Daoy (cell line): ENCODE data around the gene TCF4. TPM values are rescaled to one million over a fixed set of nuclear protein-coding genes. Genes with fewer than 3 reads are reported as not detected.

Experiments
- DNase-seq: peaks from one replicate; pipeline ENCODE4 v3.0.0-alpha.2; 2015; ENCODE audit warnings: low read depth
- total RNA-seq: library from RNA; depleted of rRNA; stranded (reverse); fragments of >200 nt; shearing (Covaris generic); gene quantifications from 2 replicates; pipeline ENCODE4 v1.2.3, GENCODE V29; 2014; rRNA removed

Gene TCF4
- 11.0 and 24.1 TPM in 2 replicates for total RNA-seq

- peak; percentile 67 for DNase-seq
These were observed at the start of gene TCF4 for GRCh38 chr18:55588111-55588869. TSS of gene TCF4 (minus strand) at chr18:55588192. CDS start at chr18:55587116, 1,076 bp downstream.

GRCh38 chr18:55637204-55637603 lies 49.2 kb upstream of the TCF4 start:
- no peak for DNase-seq

GRCh38 chr18:55635439-55635838 lies 47.4 kb upstream of the TCF4 start:
- DNase-seq = no peak

- no peak for DNase-seq
These were observed 46.6 kb upstream of the TCF4 start for GRCh38 chr18:55634545-55634944.

- DNase-seq = no peak
These were observed 45.0 kb upstream of the TCF4 start for GRCh38 chr18:55633032-55633431.

GRCh38 chr18:55629133-55629532 lies 41.1 kb upstream of the TCF4 start:
- DNase-seq = no peak

GRCh38 chr18:55627007-55627406 lies 39.0 kb upstream of the TCF4 start:
- no peak for DNase-seq

GRCh38 chr18:55625901-55626300 lies 37.9 kb upstream of the TCF4 start:
- DNase-seq = no peak

- no peak for DNase-seq
These were observed 35.6 kb upstream of the TCF4 start for GRCh38 chr18:55623626-55624025.

GRCh38 chr18:55610506-55610905 lies 22.5 kb upstream of the TCF4 start:
- DNase-seq = no peak

- DNase-seq = no peak
These were observed 21.3 kb upstream of the TCF4 start for GRCh38 chr18:55609160-55609825.

GRCh38 chr18:55608497-55608896 lies 20.5 kb upstream of the TCF4 start:
- no peak for DNase-seq

- DNase-seq = no peak
These were observed 19.8 kb upstream of the TCF4 start for GRCh38 chr18:55607773-55608172.

GRCh38 chr18:55605733-55606338 lies 17.8 kb upstream of the TCF4 start:
- DNase-seq = no peak

GRCh38 chr18:55603775-55604174 lies 15.8 kb upstream of the TCF4 start:
- DNase-seq = no peak

- no peak for DNase-seq
These were observed 5.9 kb upstream of the TCF4 start for GRCh38 chr18:55593888-55594287.

GRCh38 chr18:55592572-55592971 lies 4.6 kb upstream of the TCF4 start:
- peak; percentile 29 for DNase-seq

- no peak for DNase-seq
These were observed 4.1 kb upstream of the TCF4 start for GRCh38 chr18:55592106-55592505.

- peak; percentile 92 for DNase-seq
These were observed 1.8 kb upstream of the TCF4 start for GRCh38 chr18:55589625-55590291.

- no peak for DNase-seq
These were observed 1.0 kb upstream of the TCF4 start for GRCh38 chr18:55588870-55589595.

GRCh38 chr18:55587418-55588110 lies 428 bp downstream of the TCF4 start:
- no peak for DNase-seq
